ENCODE data around the gene JMJD1C.
"Not testable (repeated sequence)": the region's sequence is repeated elsewhere in the genome, so short reads cannot be mapped to it uniquely, and the experiment has no call there.

Gene JMJD1C

DNA sequence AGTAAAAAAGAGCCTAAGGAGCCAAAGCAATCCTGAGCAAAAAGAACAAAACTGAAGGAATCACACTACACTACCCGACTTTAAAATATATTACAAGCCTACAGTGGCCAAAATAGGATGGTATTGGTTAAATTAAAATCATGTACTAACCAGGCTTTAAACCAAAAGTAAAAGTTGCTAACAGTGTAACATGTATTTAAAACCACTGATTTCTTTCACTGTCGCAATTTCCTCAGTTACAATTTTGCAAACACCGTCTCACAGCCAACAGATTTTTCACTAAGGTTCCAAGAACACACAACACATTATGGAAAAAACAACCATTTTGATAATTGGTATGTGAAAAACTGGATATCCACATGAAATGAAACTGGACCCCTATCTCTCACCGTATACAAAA is 74.0 kb downstream of the JMJD1C start:
- DNase-seq = no peak

DNA sequence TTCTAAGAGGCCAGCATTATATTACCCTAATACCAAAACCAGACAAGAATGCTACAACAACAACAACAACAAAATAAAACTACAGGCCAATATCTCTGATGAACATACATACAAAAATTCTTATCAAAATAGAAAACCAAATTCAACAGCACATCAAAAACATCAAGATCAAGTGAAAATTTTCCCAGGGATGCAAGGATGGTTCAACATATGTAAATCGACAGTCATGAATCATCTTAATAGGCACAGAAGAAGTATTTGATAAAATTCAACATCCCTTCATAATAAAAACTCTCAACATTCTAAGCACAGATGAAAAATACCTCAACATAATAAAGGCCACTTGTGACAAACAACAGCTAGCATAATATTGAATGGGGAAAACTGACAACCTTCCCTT is 75.3 kb downstream of the JMJD1C start:
- DNase-seq = no peak

GRCh38 chr10:63388421-63389031 is 77.3 kb downstream of the JMJD1C start:
- no peak for DNase-seq

DNA sequence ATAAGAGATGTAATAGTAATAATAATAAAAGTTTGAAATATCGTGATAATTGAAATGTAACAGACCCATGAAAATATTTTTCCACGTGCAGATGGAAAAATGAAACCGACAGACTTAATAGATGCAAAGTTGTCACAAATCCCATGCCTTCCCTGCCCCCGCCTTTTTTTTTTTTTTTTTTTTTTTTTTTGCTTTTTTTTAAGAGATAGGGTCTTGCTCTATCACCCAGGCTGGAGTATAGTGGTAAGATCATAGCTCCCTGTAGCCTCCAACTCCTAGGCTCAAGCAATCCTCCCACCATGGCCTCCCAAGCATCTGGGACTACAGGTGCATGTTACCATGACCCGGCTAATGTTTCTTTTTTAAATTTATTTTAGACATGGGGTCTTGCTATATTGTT is 80.5 kb downstream of the JMJD1C start:
- no peak for DNase-seq

DNA sequence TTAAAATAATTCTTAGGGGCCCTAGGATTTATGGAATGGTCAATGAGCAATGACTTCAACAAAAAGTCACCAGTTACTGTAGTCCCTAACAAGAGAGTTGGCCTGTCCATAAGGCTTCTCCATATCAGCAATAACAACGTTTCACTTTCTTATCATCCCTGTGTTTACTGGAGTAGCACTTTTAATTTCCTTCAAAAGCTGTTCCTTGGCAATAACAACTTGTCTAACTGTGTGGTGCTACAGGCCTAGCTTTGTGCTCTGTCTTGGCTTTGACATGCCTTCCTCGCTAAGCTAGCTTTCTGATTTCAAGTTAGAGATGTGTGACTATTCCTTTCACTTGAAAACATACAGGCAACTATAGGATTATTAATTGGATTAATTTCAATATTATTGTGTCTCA is 81.1 kb downstream of the JMJD1C start:
- no peak for DNase-seq

- DNase-seq = no peak
These were observed 81.8 kb downstream of the JMJD1C start for GRCh38 chr10:63384001-63384400.

DNA sequence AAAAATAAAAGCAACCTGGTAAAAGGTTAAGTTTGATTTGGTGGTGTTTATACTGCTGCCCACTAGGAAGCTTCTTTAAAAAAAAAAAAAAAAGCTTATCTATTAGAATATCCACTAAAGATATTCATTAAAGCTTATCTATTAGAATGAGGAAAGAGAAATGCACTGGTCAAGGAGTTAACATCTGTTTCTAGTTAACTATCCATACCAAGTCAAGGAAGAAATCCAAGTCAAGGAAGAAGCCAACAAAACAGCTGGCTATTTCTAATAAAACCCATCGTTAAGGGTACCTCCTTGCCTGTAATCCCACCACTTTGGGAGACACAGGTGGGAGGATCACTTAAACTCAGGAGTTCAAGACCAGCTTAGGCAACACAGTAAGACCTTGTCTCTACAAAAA is 82.6 kb downstream of the JMJD1C start:
- no peak for DNase-seq

DNA sequence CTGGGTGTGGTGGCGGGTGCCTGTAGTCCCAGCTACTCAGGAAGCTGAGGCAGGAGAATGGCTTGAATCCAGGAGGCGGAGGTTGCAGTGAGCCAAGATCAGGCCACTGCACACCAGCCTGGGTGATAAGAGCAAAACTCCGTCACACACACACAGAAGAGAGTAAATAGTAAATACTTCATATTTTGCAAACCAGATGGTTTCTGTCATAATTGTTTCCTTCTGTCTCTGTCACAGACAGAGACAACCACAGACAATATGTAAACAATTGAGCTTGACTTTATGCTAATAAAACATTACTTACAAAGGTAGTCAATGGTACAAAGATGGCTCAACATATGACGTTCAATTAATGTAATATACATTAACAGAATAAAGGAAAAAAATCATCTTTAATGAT is 83.7 kb downstream of the JMJD1C start:
- DNase-seq = no peak

GRCh38 chr10:63377305-63377661 is 88.5 kb downstream of the JMJD1C start:
- DNase-seq = not testable (repeated sequence)

- peak; percentile 37 for DNase-seq
These were observed 89.0 kb downstream of the JMJD1C start for GRCh38 chr10:63376560-63377304.

DNA sequence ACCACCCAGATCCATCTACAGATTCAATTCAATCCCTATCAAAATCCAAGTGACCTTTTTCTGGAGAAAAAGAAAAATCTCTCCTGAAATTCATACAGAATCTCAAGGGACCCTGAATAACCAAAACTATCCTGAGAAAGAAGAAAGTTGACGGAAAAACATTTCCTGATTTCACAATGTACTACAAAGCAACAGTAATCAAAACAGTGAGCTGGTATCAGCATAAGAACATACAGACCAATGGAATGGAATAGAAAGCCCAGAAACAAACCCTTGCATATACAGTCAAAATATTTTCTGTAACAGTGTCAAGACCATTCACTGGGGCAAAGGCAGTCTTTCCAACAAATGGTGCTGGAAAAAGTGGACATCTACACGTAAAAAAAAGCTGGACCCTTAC is 89.9 kb downstream of the JMJD1C start:
- DNase-seq = no peak

- DNase-seq = no peak
These were observed 90.3 kb downstream of the JMJD1C start for GRCh38 chr10:63375458-63375857.

GRCh38 chr10:63374991-63375390 is 90.8 kb downstream of the JMJD1C start:
- no peak for DNase-seq

- DNase-seq = no peak
These were observed 92.6 kb downstream of the JMJD1C start for GRCh38 chr10:63373176-63373575.

DNA sequence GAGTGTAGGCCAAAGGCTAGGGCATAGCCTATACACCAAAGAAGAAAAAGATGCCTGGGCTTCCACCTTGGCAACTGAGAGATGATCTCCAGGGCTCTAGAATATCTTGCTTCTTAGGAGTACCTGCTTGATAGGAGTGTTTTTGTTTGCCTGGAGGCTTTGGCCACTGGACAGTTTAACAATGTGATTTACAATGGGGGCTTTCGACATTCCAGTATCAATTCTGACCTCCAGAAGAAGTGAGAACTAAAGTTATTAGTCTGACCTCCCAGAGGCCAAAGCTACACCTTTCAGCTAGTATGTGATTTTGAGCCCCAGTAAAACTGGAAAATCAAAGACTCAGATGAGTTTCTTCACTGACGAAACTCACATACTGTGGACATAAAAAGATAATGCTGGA is 96.1 kb downstream of the JMJD1C start:
- DNase-seq = no peak

GRCh38 chr10:63368365-63368764 is 97.4 kb downstream of the JMJD1C start:
- DNase-seq = no peak

- DNase-seq = no peak
These were observed 98.8 kb downstream of the JMJD1C start for GRCh38 chr10:63366933-63367332.

DNA sequence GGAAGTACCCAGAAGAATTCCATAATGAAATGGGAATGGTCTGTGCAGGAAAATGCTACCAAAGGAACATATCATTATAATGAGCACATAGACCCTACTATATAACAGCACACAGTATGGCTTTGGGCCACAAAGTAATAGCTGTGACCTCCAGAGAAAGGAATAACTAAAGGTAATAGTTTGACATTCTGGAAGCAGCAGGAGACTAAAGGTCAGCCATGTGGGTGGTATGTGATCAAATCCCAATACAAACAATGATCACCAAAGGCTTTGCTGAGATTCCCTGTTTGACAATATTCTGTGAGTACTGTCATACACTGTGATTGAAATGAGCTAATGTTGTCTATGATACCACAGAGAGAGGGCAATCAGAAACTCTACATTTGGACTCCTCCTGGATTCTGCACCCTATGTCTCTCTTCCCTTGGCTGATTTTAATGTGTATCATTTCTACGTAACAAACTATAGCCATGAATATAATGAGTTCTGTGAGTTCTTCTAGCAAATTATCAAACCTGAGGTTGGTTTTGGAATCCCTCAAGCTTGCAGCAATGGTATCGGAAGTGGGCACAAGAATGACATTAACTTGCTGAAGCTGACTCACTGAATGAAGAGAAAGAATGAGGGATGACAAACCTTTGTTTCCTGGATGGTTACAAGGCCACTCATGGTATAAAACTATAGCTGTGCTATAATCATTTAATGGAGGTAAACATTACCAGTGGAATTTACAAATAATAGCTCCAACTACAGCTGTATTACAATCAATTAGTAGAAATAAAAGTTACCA is 99.6 kb downstream of the JMJD1C start:
- no peak for DNase-seq

DNA sequence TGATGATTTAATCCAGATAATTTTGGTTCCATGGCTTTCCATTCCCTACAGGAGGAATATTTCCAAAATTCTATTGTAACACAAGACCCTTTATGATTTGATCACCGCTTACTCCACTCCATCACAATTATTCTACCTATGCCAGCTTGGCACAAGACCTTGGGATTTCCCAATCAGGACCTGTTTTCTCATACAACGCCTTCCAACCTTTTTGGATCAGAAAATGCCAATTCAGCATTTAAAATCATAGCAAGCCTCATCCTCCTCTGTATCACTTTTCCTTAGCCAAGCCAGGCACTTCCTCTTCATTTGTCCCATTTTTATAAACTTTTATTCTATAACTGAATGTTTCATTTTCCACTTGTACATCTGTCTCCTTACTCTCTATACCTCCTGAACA is 100.9 kb downstream of the JMJD1C start:
- DNase-seq = no peak

DNA sequence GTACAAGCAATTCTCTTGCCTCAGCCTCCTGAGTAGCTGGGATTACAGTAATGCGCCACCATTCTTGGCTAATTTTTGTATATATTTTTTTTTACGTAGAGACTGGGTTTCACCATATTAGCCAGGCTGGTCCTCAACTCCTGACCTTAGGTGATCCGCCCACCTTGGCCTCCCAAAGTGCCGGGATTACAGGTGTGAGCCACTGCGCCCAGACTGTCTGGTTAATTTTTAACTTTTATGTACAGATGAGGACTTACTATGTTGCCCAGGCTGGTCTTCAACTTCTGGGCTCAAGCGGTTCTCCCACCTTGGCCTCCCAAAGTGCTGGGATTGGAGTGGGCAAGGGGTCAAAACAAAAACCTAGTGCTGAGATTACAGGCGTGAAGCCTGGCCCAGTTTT is 101.8 kb downstream of the JMJD1C start:
- no peak for DNase-seq

GRCh38 chr10:63355682-63356081 is 110.1 kb downstream of the JMJD1C start:
- DNase-seq = no peak

- DNase-seq = no peak
These were observed 112.8 kb downstream of the JMJD1C start for GRCh38 chr10:63352976-63353375.

DNA sequence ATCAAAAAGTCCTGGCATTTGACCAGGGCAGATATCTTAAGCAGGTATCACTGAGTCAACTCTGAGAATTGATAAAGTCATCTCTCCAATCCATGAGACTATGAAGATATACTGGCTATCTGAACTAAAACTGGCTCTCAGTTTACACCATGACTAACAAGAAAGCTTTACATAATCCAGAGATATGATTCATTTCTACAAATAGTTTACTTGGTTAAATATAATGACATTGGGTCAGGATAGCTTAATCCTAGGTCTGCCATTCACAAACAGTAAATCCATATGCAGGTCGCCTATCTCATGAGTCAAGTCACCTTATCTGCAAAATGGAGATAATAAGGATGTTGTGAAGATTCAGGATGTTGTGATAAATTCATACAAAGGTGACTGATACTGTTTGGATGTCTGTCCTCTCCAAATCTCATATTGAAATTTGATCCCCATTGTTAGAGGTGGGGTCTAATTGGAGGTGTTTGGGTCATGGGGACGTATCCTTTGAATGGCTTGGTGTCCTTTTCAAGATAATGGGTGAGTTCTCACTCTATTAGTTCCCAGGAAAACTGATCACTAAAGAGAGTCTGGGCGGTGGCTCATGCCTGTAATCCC is 117.4 kb downstream of the JMJD1C start:
- no peak for DNase-seq

DNA sequence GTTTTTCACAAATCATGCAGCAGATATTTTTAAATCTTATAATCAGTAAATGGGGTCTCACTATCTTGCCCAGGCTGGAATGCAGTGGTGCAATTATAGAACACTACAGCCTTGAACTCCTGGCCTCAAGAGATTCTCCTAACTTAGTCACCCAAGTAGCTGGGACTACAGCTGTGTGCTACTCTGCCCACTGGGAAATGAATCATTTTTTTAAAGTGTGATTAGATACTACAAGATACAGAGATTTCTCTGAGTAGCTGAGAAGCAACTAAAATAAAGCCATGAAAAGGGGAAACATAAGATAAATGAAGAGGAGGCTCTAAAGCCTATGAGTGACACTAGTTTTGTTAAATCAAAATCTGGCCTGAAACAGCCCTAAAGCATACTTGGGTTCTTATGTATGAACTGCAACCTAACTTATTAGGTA is 119.7 kb downstream of the JMJD1C start:
- no peak for DNase-seq
